ENCODE data around the gene KCNH5. TPM values are rescaled to one million over a fixed set of nuclear protein-coding genes. Genes with fewer than 3 reads are reported as not detected.
A peak's percentile ranks its signal among the peaks of the same experiment; 100 is the strongest.

KCNH5 gene
- total and polyA plus RNA-seq, 2 experiments from 2014 or later = 0.36 to 1.3 TPM

DNA sequence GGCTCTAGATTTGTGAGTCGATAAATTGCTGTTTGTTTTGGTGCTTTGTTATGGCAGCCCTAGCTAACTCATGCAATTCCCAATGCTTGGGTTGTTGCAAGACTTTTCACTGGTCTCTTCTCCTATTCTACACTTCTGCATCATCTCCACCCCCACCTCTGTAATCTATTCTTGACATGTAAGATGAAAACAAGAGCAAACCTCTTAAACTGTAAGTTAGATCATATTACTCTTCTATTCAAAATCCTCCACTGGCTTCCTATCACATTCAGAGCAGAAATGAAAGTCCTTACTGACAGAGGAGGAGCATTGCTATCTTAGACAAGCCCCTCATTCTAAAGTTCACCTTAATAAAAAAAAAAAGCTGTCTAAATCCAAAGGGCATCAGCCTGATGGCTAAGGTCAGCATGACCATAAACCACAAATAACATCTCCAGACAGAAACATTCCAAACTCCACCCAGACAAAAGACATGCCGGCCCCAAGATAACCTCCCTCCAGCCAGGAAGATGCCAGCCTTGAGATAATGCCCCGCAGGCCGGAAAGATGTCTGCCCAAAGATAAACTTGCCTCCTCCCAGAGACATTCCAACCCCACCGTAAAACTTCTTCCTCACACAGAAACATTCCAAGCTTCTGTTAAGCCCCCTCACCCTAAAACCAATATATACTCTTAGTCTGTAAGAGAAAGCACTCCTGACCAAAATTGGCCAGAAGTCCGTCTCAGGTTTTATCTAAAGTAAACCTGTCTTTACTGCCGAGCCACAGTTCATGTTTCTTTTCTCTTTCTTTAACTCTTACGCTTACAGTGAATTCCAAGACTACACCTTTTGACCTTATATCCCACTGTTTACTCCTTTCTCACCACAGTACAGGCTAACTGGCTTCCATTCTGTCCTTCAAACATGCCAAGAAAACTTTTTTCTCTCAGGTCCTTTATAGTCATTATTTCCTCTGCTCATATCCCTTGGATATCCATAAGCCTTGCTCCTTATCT is 308.9 kb downstream of the KCNH5 start:
- no peaks in the 10 kb centered on the region for H3K79me2 ChIP-seq
- no peak overlapping the region for H2AFZ ChIP-seq
- H3K27me3 ChIP-seq = no peaks in the 10 kb centered on the region
- no peak for TF ChIP-seq EZH2 (IDR thresholded peaks at IDR 0.05; ENCODE audit: borderline replicate concordance)
- TF ChIP-seq EZH2phosphoT487 (IDR thresholded peaks at IDR 0.05; ENCODE audit: low read depth, severe bottlenecking, unreplicated experiment) = no peak
- TF ChIP-seq, protein P1, sequence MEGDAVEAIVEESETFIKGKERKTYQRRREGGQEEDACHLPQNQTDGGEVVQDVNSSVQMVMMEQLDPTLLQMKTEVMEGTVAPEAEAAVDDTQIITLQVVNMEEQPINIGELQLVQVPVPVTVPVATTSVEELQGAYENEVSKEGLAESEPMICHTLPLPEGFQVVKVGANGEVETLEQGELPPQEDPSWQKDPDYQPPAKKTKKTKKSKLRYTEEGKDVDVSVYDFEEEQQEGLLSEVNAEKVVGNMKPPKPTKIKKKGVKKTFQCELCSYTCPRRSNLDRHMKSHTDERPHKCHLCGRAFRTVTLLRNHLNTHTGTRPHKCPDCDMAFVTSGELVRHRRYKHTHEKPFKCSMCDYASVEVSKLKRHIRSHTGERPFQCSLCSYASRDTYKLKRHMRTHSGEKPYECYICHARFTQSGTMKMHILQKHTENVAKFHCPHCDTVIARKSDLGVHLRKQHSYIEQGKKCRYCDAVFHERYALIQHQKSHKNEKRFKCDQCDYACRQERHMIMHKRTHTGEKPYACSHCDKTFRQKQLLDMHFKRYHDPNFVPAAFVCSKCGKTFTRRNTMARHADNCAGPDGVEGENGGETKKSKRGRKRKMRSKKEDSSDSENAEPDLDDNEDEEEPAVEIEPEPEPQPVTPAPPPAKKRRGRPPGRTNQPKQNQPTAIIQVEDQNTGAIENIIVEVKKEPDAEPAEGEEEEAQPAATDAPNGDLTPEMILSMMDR (IDR thresholded peaks at IDR 0.05; ENCODE audit: poor library complexity) = no peak
- WGBS (ENCODE audit: low lambda C conversion rate, missing lambda C conversion rate) = 38% methylated on average over 8 of the region's 8 CpGs
- H4K20me1 ChIP-seq (ENCODE audit: insufficient read depth, poor library complexity, severe bottlenecking) = no peaks in the 10 kb centered on the region
- H3K9me2 ChIP-seq (replicated peaks; ENCODE audit: insufficient read depth) = no peaks in the 10 kb centered on the region
- no peak overlapping the region for H3K4me3 ChIP-seq
- no peaks in the 10 kb centered on the region for H3K36me3 ChIP-seq (replicated peaks; ENCODE audit: insufficient read depth, low read depth)
- H3K9me3 ChIP-seq (ENCODE audit: low read depth) = no peaks in the 10 kb centered on the region
- H3K4me2 ChIP-seq = peak overlapping the region; percentile 12
- H3K27ac ChIP-seq = peak overlapping the region; percentile 21
- H3K4me1 ChIP-seq (ENCODE audit: insufficient read depth) = peaks cover 7% of the 10 kb centered on the region
- DNase-seq (ENCODE audit: low spot score) = no peak

DNA sequence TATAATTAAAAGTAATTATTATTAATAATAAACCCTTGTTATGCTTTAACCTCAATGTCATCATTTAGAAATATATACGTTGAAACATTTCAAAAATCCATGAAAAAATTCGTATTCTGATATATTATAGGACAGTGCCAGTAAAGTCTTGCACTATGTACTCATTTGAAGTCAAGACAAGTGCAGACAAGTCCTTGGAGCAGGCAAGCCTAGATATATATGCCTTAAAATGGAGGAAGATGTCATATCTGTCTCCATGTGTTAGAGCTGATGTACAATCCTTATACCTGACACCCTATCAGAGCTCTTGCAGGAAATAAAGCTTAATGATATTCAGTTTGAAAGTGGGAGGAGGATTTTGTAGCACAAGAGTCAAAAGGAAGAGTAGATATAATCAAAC is 310.4 kb downstream of the KCNH5 start:
- H3K4me3 ChIP-seq = no peak overlapping the region
- 92% methylated on average over 2 of the region's 2 CpGs for WGBS (ENCODE audit: low lambda C conversion rate, missing lambda C conversion rate)

DNA sequence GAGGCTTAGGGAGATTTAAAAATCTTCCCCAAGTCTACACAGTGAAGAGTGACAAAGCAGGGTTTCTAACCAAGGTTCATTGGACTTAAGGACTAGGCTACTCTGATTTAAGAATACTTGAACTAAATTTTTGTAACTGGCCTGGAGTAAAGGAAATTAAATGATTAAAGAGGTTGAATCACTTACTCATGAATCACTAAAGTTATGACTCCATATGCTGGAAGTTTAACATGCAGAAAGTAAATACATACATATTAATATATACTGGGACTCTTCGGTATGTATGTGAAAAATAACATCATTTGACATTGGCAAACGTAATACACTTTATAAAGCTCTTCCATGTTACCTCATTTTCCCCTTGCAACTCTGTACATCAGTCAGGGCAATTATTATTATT is 322.9 kb downstream of the KCNH5 start:
- no peaks in the 10 kb centered on the region for H3K27me3 ChIP-seq
- TF ChIP-seq EZH2phosphoT487 (IDR thresholded peaks at IDR 0.05; ENCODE audit: low read depth, severe bottlenecking, unreplicated experiment) (no peak), EZH2 (IDR thresholded peaks at IDR 0.05; ENCODE audit: borderline replicate concordance) (no peak)
- TF ChIP-seq, protein P1 (IDR thresholded peaks at IDR 0.05; ENCODE audit: poor library complexity) = no peak
- DNase-seq (ENCODE audit: low spot score) = no peak
- no peak overlapping the region for H2AFZ ChIP-seq
- 93% methylated on average over 2 of the region's 2 CpGs for WGBS (ENCODE audit: low lambda C conversion rate, missing lambda C conversion rate)
- H3K9me2 ChIP-seq (replicated peaks; ENCODE audit: insufficient read depth) = no peaks in the 10 kb centered on the region
- H3K4me3 ChIP-seq = no peak overlapping the region
- no peaks in the 10 kb centered on the region for H3K9me3 ChIP-seq (ENCODE audit: low read depth)
- H3K79me2 ChIP-seq = no peaks in the 10 kb centered on the region
- H4K20me1 ChIP-seq (ENCODE audit: insufficient read depth, poor library complexity, severe bottlenecking) = no peaks in the 10 kb centered on the region
- no peaks in the 10 kb centered on the region for H3K36me3 ChIP-seq (replicated peaks; ENCODE audit: insufficient read depth, low read depth)
- H3K4me2 ChIP-seq = no peak overlapping the region
- no peak overlapping the region for H3K27ac ChIP-seq
- no peaks in the 10 kb centered on the region for H3K4me1 ChIP-seq (ENCODE audit: insufficient read depth)

More for the DNA sequence above, 310.4 kb downstream of the KCNH5 start:
- H4K20me1 ChIP-seq (ENCODE audit: insufficient read depth, poor library complexity, severe bottlenecking) = no peaks in the 10 kb centered on the region
- H3K79me2 ChIP-seq = no peaks in the 10 kb centered on the region
- H3K27me3 ChIP-seq = no peaks in the 10 kb centered on the region
- no peak for DNase-seq (ENCODE audit: low spot score)
- no peaks in the 10 kb centered on the region for H3K36me3 ChIP-seq (replicated peaks; ENCODE audit: insufficient read depth, low read depth)
- H3K9me2 ChIP-seq (replicated peaks; ENCODE audit: insufficient read depth) = no peaks in the 10 kb centered on the region
- no peak overlapping the region for H3K27ac ChIP-seq
- no peaks in the 10 kb centered on the region for H3K9me3 ChIP-seq (ENCODE audit: low read depth)
- peaks cover 4% of the 10 kb centered on the region for H3K4me1 ChIP-seq (ENCODE audit: insufficient read depth)
- H2AFZ ChIP-seq = no peak overlapping the region
- no peak overlapping the region for H3K4me2 ChIP-seq
- TF ChIP-seq EZH2phosphoT487 (IDR thresholded peaks at IDR 0.05; ENCODE audit: low read depth, severe bottlenecking, unreplicated experiment) (no peak), EZH2 (IDR thresholded peaks at IDR 0.05; ENCODE audit: borderline replicate concordance) (no peak)
- TF ChIP-seq, protein P1 (IDR thresholded peaks at IDR 0.05; ENCODE audit: poor library complexity) = no peak

Measured in hepatocyte (in vitro differentiated cells).